Measurements from ENCODE around the gene RRP9.

DNA sequence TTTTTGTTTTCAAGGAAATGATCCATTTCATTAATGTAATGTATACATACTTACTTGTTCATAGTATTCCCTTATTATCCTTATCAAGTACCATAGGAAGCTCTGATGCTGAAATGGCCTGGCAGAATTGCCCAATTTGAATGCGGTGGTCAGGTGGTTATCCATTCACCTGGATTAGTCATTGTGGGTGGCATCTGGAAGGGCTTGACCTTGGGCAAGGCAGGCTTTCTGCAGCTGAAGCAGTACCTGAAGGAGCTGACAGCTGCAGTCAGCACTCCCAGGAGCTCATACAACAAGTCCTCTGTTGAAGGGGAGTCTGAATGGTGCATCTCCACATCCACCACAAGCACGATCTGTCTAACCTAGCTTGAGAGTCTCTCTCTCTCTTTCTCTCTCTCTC lies 54.1 kb downstream of the RRP9 start:
- no peak for TF ChIP-seq POLR2A (IDR thresholded peaks at IDR 0.05; ENCODE audit: low read depth, low read length)
- no peak for TF ChIP-seq POU2F2 (IDR thresholded peaks at IDR 0.05; ENCODE audit: low read depth, low read length)
- no peak for TF ChIP-seq TAF1 (IDR thresholded peaks at IDR 0.05; ENCODE audit: low read depth, low read length)
- no peak for TF ChIP-seq POLR2AphosphoS5 (IDR thresholded peaks at IDR 0.05; ENCODE audit: low read depth, low read length)
- TF ChIP-seq SPI1 (IDR thresholded peaks at IDR 0.05; ENCODE audit: low read depth, low read length), result no peak
